ENCODE measurements around the gene IFT88.

GRCh38 chr13:20573636-20574035, 6.7 kb downstream of the IFT88 start:
- TF ChIP-seq ZNF274 (IDR thresholded peaks at IDR 0.05; ENCODE audit: low read depth, low read length) (no peak), SUZ12 (IDR thresholded peaks at IDR 0.05; ENCODE audit: extremely low read depth, insufficient read depth, insufficient read length) (no peak), YY1 (IDR thresholded peaks at IDR 0.05; ENCODE audit: insufficient read depth, insufficient read length) (no peak)
